HCEC 1CT (cell line): Measurements from ENCODE around the gene ZC3H13.

Source experiments
- DNase-seq: peaks from one replicate; pipeline ENCODE4 v3.0.0-alpha.2; 2017

ZC3H13 gene

GRCh38 chr13:45933203-45933908 lies 119.2 kb downstream of the ZC3H13 start:
- no peak for DNase-seq

- no peak for DNase-seq
Observed at GRCh38 chr13:45932676-45933075, 119.9 kb downstream of the ZC3H13 start.

DNA sequence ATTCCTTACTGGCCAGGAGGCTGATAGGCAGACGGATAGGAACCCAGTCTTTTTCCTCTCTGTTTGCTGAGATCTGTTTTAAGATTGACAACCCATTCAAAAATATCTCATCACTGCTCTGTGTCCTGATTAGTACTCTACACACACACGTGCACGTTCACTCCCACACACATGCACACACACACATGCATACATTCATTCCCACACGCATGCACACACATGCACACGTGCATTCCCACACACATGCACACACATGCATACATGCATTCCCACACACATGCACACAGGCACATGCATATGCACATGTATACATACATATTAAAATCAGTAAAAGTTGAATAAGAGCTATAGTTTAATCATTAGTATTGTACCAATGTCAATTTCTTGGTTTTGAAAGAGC lies 120.4 kb downstream of the ZC3H13 start:
- no peak for DNase-seq

GRCh38 chr13:45931211-45931610 lies 121.3 kb downstream of the ZC3H13 start:
- no peak for DNase-seq

DNA sequence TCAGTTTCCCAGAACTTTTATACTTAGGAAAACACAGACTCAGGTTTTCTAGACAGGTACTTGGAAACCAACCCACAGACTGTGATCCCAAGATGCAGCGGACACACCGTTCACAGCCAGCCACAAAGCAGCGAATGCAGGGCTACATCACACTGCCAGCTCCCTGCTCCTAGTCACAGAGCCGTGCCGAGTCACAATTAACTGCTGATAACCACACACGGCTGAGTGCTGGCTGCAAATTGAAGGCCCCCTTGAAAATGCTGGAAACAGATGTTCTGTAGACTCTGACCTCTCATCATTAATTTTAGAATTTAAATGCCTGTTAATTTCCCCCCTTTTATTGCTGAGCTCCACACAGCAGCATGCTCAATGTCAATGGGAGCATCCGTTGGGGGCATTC lies 122.4 kb downstream of the ZC3H13 start:
- no peak for DNase-seq

DNA sequence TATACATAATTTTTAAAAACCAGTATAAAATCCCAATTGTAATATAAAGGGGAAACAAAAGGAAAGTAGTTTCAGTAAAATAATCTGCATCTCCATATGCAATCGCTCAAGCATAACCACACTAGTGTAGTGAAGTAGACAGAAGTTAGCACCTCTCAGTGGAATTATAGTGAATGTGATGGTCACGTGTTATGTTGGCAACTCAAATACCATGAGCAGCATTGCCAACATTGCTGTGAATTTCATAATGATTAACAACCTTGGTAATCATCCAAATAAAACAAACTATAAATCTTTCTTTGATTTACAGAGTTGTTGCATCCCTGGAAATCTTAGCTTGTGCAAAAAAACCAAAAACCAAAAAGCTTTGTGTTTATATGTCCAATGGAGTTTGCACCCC lies 123.7 kb downstream of the ZC3H13 start:
- DNase-seq = no peak

DNA sequence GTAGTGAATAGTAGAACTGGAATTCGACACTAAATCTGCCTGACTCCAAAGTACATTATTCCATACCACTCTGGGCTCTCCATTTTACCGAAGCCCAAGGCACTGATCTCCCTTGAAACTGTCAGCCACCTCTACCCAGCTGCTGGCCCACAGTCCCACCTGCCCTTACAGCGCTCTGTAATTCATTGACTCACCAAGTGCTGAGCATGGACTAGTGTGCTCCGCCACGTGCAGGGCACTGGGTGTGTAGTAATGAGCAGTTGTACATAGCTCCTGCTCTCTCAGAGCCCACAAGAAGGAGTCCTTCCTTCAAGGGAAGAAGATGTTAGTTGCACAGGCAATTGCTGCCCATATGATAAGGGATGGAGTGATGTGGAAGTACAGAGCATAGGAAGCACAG lies 124.4 kb downstream of the ZC3H13 start:
- DNase-seq = no peak

DNA sequence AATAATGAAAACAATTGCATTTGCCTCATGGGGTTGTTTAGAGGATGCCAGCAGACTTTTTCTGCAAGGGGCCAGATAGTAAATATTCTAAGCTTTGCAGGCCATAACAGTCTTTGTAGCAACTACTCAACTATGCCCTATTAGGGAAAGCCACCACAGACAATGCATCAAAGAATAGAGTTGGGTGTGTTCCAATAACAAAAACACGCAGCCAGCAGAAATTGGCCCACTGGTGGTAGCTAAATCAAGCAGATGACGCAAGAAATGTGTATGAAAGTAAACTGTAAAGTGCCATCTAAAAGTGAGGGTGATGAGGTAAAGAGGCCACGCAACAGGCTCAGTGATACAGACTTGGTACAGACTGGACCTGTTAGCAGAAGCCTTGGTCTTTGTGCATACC lies 125.8 kb downstream of the ZC3H13 start:
- no peak for DNase-seq

DNA sequence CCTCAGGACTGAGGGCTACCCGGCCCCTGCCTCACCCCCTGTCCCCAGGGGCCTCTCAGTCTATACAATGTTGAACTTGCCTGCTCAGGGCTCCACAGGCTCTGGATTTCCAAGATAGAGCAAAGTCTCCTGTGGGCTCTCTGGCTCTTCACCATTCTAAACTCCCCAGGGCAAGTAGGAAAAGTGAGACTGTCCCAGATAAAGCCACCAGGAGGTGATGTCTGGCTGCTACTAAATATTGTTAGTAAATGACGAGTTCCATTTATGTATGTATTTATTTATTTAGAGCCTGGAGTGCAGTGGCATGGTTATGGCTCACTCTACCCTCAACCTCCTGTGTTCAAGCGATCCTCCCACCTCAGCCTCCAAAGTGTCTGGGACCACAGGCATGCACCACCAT lies 127.4 kb downstream of the ZC3H13 start:
- no peak for DNase-seq

- DNase-seq = no peak
Observed at GRCh38 chr13:45921162-45921736, 131.3 kb downstream of the ZC3H13 start.

DNA sequence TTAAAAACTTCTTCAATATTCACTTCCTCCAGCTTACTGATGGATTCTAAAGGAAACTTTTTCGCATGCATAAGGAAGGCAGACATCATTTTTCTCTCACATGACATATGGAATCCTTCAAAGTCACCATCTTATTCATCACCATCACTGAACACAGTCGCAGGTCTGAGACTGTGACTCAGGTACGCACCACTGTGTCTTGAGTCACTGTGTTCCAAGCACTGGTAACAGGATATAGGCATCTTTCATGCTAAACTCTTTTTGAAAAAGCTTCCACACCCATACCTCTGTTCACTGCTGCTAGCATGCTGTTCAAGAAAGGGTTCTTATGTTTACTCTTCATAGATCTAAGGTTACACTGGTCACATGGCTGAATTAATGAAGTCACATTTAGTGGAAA lies 133.9 kb downstream of the ZC3H13 start:
- DNase-seq = no peak

DNA sequence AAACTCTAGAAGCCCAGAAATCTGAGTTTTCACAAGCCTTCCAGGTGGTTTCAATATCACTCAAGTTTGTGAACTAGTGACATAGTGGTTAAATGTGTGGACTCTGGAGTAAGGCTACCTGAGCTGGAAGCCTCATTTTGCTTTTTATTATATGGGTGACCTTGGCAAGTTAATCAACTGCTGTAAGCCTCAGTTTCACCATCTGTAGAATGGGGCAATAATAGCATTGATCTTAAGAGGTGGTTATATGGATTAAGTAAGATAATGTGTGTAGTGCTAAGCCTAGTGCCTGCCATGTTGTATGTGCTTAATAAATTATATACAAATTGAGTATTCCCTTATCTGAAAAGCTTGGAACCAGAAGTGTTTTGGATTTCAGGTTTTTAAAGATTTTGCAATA lies 135.5 kb downstream of the ZC3H13 start:
- no peak for DNase-seq

- DNase-seq = no peak
Observed at GRCh38 chr13:45915686-45916439, 136.7 kb downstream of the ZC3H13 start.

DNA sequence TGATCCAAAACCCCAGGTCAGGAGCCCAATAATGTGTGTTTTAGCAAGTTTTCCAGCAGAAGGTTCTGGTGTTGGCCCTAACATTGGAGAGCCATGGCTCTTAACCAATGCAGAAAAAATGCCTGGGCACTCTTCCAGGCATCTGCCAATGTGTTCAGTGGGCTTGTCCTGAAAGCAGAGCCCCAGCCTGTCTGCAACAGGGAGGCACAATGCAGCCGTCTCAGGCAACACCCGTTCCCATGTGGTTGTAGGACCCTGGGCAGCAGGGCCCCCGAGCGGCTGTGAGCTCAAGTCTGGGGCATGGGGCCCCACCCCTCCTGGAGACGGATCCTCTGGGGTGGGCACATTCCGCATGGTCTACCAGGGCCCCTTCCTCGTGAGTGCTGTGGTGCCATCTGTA lies 142.9 kb downstream of the ZC3H13 start:
- DNase-seq = no peak

GRCh38 chr13:45909089-45909488 lies 143.5 kb downstream of the ZC3H13 start:
- no peak for DNase-seq

DNA sequence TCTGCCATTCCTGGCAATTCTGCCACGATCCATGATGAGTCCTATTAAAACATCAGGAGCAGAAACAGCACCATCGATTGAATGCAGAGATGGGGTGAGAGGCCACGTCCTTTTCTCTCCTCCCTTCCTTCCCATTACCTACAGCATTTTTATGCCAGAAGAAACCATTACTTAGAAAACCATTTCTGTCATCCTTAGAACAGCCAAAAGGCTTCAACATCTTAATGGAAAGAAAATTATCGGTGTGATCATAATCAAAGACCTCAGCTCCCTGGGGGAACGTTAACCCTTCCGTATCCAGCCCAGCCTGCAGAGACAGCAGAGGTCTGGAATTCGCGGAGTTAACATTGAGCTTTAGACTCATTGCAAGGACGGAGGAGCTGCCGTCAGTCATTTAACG lies 145.0 kb downstream of the ZC3H13 start:
- no peak for DNase-seq
